Retina (tissue), 1 donor: Measurements from ENCODE around the gene OLFM1.
"Not testable (repeated sequence)": the region's sequence is repeated elsewhere in the genome, so short reads cannot be mapped to it uniquely, and the experiment has no call there.

Experiments used
- DNase-seq: peaks from one replicate; pipeline ENCODE4 v3.0.0-alpha.2; 2016

OLFM1 gene

GRCh38 chr9:135108831-135109510 is 21.5 kb downstream of the OLFM1 start:
- DNase-seq = no peak

GRCh38 chr9:135109650-135110049 is 22.2 kb downstream of the OLFM1 start:
- no peak for DNase-seq

- DNase-seq = no peak
Measured at GRCh38 chr9:135110416-135110815, 22.9 kb downstream of the OLFM1 start.

GRCh38 chr9:135111600-135111999 is 24.1 kb downstream of the OLFM1 start:
- DNase-seq = not testable (repeated sequence)

GRCh38 chr9:135116371-135116770 is 28.9 kb downstream of the OLFM1 start:
- no peak for DNase-seq

GRCh38 chr9:135116881-135117280 is 29.4 kb downstream of the OLFM1 start:
- DNase-seq = no peak

GRCh38 chr9:135117281-135117680 is 29.8 kb downstream of the OLFM1 start:
- DNase-seq = no peak

- DNase-seq = no peak
Measured at GRCh38 chr9:135119496-135120064, 32.1 kb downstream of the OLFM1 start.

- DNase-seq = no peak
Measured at GRCh38 chr9:135120249-135120648, 32.8 kb downstream of the OLFM1 start.

GRCh38 chr9:135122316-135122715 is 34.8 kb downstream of the OLFM1 start:
- no peak for DNase-seq

- DNase-seq = no peak
Measured at GRCh38 chr9:135123126-135123772, 35.8 kb downstream of the OLFM1 start.

GRCh38 chr9:135123773-135124134 is 36.3 kb downstream of the OLFM1 start:
- no peak for DNase-seq

GRCh38 chr9:135126451-135127187 is 39.2 kb downstream of the OLFM1 start:
- DNase-seq = peak; percentile 56

GRCh38 chr9:135127718-135128670 is 40.5 kb downstream of the OLFM1 start:
- DNase-seq = peak; percentile 82

GRCh38 chr9:135129137-135129695 is 41.7 kb downstream of the OLFM1 start:
- no peak for DNase-seq

- no peak for DNase-seq
Measured at GRCh38 chr9:135130207-135130976, 42.9 kb downstream of the OLFM1 start.

GRCh38 chr9:135131488-135131887 is 44.0 kb downstream of the OLFM1 start:
- DNase-seq = no peak

GRCh38 chr9:135132008-135132407 is 44.5 kb downstream of the OLFM1 start:
- no peak for DNase-seq

GRCh38 chr9:135134268-135135022 is 47.0 kb downstream of the OLFM1 start:
- no peak for DNase-seq

GRCh38 chr9:135135171-135135928 is 47.9 kb downstream of the OLFM1 start:
- no peak for DNase-seq
